ENCODE measurements around the gene LIMK2.
"Not testable (repeated sequence)": the region's sequence is repeated elsewhere in the genome, so short reads cannot be mapped to it uniquely, and the experiment has no call there.

Gene LIMK2

DNA sequence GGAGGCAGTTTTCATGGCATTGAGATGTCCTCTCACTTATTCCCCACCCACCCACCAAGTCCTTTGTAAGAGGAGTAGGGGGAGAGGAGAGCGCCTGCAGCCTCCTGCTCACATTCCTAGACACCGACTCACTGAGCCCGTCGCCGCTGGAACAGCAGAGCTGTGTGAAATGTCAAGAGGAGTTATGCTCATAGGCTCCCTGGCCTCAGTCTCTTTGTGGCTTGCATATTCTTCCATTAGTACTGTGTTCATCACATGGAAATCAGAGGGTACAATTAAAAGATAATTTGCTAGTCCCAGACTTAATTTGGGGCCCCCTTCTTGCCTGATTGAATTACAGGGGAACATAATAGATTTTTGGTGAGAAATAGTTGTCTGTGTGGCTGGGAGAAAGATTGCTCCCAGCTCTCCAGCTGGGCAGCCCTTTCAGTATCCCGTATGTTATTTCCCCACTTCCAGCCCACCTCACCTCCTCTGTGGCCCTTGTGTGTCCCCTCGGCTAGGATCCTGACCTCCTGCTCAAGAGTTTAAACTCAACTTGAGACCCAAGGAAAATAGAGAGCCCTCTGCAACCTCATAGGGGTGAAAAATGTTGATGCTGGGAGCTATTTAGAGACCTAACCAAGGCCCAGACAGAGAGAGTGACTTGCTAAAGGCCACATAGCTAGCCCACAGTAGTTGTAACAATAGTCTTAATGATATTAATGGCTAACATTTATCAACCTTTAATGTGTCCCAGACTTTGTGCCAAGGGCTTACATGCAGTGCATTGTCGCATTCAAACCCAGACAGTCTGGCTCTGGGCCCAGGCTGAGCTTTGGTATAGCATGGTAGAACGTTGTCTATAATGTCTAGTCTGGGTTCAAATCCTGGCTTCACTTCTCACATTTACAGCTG, 32.2 kb downstream of the LIMK2 start:
- DNase-seq (ENCODE audit: low read depth in 2 of 2) = no peak

DNA sequence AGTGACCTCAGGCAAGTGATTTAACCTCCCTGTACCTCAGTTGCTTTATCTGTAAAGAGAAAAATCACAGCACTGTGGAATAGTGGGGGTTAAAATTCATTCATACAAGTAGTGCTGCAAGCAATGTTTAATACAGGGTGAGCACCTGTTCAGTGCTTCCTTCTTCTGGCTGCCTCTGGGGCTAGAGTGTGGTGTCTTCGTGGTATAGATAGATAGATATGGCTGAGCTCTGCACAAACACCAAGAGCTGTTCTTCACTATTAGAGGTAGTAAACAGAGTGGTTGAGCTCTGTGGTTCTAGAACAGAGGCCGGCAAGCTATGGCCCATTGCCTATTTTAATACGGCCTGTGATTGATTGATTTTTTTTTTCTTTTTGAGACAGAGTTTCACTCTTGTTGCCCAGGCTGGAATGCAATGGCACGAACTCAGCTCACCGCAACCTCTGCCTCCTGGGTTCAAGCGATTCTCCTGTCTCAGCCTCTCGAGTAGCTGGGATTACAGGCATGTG, 32.9 kb downstream of the LIMK2 start:
- no peak for DNase-seq (ENCODE audit: low read depth in 2 of 2)

DNA sequence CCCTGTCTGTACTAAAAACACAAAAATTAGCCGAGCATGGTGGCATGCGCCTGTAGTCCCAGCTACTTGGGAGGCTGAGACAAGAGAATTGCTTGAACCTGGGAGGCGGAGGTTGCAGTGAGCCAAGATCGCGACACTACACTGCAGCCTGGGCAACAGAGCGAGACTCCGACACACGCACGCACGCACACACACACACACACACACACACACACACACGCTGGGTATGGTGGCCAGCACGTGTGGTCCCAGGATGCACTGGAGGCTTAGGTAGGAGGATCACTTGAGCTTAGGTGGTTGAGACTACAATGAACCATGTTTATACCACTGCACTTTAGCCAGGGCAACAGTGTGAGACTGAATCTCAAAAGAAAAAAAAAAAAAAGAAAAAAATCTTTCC, 33.9 kb downstream of the LIMK2 start:
- not testable (repeated sequence) for DNase-seq (ENCODE audit: low read depth in 2 of 2)

DNA sequence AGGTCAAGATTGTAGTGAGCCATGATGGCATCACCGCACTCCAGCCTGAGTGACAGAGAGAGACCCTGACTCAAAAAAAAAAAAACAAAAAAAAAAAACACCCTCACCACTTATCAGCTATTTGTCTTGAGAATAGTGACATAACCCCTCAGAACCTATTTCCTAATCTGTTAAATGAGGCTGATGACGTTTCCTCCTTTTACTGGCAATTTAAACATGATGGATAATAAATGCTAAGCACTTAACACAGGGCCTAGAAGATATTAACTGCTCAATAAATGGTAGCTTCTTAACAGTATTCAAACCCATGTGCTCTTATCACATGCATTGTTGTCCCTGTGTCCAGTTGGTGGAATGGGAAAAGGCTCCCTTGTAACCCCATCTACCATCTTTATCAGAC, 34.6 kb downstream of the LIMK2 start:
- no peak for DNase-seq (ENCODE audit: low read depth in 2 of 2)

DNA sequence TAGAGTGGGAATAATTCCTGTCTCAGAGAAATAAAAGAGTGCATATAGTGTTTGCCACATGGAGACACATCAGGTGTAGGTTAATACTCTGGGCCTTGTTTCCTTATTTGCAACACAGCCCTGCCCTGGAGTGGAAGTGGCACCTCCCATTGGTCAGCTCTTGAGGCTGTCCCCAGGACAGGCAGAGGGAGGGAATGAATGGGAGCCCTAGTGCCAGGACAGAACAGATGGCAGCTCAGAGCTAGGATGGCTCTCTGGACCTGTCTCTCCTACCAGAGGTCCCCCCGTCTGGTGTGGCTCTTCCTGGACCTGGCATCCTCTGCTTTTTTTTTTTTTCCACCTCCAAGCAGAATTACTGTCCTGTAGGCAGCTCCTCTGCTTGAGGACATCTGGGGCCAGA, 35.6 kb downstream of the LIMK2 start:
- DNase-seq (ENCODE audit: low read depth in 2 of 2) = no peak

DNA sequence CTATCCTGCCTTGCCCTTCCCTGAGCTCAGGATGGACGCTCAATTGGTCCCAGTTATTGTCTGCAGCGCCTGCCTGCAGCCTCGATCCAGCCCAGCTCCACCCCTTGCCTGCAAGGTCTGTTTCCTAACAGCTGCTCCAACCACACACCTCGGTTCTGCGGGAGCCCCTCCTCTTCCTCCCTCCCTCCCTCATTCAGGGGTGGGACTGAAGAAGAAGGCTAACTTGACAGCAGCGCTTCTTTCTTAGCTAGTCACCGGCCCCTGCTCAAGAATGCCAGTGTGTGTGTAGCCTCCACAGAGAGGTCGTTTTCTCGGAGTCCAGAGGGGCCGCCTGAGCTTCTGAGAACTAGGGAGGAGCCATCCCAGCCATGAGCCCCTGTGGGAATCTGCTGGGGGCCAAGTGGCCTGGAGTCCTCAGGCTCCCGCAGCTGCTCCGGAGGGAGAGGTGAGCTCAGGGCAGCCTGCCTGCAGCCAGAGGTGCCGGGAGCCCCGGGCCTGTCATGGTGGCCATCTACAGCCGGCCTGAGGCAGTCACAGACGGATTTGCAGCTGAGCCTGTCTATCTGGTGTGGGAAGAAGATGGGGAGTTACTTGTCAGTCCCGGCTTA, 36.1 kb downstream of the LIMK2 start:
- DNase-seq (ENCODE audit: low read depth in 2 of 2) = peak; percentile 23 to 47

DNA sequence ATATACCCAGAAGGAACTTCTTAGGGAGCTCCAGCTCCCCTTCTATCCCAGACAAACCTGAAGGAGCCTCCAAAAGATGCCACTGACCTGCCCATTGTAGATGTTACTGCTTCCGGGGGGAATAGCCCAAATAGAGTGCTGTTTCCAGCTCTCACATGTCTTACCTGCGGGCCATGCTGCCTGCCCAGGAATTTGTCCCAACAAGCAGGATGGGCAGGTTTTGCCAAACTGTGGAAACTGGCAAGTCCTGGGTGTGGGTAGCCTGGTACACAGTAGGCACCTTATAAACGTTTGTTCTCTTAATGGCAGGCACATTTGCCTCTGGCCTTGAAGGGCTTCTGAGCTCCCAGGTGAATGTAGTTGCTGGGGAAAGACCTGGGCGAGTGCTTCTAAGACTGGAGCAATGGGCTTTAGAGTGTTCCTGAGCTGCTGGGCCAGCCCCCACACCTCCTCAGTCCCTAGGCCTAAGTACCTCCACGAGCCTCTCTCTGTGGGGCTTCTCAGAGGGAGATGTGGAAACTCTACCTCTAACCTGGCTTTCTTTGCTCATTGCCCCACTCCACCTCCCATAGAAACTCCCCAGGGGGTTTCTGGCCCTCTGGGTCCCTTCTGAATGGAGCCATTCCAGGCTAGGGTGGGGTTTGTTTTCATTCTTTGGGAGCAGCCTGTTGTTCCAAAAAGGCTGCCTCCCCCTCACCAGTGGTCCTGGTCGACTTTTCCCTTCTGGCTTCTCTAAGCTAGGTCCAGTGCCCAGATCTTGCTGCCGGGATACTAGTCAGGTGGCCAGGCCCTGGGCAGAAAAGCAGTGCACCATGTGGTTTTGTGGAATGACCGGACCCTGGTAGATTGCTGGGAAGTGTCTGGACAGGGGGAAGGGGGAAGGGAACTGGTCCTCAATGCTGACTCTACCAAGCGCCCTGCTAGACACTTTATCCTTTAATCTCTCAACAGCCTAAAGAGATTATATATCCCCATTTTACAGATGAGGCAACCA, 37.2 kb downstream of the LIMK2 start:
- no peak for DNase-seq (ENCODE audit: low read depth in 2 of 2)

DNA sequence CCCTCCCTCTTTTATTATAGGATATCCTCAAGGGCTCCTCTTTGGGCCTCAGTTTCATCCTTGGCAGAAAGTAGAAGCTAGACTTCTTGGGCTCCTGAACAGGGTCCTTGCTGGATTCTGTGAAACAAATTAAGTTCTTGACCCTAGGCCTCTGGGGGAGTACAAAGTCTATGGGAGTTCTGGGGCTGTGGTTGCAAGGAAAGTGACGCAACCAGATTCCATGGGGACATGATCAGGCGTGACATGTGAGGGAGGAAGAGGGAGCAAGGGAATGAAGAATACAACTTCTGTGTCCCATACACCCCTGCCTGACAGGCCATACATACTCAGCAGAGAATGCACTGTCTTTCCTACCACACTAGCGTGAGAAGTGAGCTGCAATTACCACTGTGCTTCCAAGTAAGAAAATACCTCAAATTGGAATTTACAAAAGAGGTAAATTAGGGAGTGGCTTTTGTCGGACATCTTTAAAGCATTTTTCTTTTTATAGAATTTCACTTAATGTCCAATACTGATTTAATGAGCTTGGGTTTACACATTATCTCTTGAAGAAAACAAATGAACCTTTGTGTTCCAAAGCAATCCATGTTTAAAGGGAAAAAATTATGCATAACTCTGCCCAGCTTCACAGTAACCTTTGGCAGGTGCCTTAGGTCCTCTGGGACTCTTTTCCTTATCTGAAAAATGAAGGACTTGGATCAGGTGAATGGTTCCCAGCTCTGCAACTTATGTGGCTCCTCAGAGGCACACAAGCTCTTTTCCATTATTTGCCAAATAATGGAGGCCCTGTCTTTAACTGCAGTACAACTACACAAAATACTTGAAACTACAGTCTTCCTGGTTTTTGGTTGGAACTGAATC, 38.9 kb downstream of the LIMK2 start:
- no peak for DNase-seq (ENCODE audit: low read depth in 2 of 2)

DNA sequence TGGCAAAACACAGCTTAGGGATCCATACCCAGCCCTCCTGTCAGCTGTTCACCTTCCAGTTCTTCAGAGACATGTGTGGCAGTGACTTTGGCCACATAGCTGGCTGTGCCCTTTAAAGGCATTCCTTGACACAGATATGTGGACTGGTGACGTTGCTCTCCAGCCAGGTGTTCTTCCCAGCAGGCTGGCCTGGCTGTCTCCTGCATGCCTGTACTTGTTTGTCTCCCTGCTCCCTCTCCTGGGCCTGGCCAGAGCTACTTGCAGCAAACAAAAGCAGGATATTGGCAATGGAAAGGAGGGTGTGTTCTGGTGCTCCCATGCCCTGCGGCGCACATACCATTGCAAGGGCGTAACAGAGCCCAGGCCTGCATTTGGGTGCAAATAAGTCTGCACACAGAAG, 41.9 kb downstream of the LIMK2 start:
- DNase-seq (ENCODE audit: low read depth in 2 of 2) = no peak

DNA sequence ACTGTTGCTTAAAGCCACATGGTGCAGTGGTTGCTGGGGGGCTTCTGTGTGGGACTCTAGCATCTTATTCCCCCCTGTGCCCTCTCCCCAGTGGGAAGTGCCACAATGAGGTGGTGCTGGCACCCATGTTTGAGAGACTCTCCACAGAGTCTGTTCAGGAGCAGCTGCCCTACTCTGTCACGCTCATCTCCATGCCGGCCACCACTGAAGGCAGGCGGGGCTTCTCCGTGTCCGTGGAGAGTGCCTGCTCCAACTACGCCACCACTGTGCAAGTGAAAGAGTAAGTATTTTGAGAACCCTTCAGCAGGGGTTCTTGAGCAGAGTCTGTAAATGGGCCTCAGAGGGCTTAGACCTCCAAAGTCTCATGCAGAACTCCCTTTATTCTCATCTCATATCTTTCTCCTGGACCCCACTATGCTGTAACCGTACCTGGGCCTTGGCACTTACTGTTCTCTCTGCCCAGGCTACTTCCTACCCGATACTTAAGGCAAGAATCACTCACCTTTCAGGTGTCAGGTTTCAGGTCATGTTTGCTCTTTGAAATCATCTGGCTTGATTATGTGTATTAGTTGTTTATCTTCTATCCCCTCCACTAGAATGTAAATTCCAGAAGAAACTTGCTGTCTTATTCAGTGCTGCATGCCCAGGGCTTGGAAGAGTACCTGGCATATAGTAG, 47.8 kb downstream of the LIMK2 start:
- no peak for DNase-seq (ENCODE audit: low read depth in 2 of 2)

DNA sequence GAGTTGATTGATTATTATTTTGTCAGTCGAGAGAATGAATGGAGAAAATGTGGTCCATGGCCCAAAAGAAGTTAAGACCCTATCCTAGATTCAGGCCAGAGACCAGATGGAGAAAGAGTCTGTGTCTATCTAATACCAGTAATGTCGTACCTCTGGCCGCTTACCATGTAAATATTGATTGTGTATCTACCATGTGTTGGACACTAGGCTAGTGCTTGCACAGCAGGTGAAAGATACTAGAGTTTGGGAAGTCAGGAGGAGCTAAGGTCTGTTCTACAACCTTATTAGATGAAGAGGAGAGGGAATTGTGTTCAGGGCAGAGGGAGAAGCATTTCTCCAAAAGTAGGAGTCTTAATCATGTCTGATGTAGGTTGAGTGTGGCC, 48.4 kb downstream of the LIMK2 start:
- no peak for DNase-seq (ENCODE audit: low read depth in 2 of 2)

DNA sequence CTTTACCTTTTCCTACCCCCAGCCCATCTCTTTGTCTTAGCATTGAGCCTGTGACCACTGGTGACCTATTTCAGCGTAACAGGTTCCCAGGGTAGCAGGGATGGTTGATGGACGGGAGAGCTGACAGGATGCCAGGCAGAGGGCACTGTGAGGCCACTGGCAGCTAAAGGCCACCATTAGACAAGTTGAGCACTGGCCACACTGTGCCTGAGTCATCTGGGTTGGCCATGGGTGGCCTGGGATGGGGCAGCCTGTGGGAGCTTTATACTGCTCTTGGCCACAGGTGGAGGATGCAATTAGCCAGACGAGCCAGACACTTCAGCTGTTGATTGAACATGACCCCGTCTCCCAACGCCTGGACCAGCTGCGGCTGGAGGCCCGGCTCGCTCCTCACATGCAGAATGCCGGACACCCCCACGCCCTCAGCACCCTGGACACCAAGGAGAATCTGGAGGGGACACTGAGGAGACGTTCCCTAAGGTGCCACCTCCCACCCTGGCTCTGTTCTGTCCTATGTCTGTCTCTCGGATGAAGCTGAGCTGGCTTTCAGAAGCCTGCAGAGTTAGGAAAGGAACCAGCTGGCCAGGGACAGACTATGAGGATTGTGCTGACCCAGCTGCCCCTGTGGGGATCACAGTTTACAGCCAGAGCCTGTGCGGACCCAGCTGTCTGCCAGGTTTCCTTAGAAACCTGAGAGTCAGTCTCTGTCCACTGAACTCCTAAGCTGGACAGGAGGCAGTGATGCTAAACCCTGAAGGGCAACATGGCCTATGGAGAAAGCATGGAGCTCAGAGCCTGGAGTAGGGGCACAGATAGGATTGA, 50.4 kb downstream of the LIMK2 start:
- no peak for DNase-seq (ENCODE audit: low read depth in 2 of 2)

DNA sequence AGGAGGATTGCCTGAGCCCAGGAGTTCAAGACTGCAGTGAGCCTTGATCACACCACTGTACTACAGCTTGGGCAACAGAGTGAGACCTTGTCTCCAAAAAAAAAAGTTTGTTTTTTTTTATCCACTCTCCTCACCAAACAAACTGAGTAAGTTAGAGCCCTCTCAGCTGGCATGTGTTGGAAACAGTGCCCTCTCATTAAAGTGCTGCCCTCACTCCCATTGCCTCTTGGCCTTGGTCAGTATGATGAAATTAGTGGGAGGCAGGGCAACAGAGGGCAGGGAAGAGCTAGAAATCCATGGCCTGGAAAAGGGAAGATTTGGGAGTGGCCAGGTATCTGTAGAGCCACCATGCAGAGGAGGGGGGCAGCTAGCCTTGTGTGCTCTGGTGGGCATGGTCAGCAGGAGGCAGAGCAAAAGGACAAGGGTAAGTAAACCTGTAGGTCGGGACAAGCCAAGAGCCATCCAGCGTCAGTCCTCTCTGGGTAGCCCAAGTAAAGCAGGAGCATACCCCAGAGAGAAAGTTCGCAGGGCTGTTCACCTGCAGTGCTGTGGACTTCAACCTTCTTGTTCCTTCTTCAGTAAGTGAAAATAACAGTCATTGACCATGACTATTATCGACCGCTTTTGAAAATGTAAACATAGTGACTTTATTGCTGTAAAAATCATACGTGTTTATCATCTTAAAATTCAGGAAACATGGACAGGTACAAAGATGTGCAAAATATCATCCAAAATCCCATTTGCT, 52.0 kb downstream of the LIMK2 start:
- DNase-seq (ENCODE audit: low read depth in 2 of 2) = no peak

DNA sequence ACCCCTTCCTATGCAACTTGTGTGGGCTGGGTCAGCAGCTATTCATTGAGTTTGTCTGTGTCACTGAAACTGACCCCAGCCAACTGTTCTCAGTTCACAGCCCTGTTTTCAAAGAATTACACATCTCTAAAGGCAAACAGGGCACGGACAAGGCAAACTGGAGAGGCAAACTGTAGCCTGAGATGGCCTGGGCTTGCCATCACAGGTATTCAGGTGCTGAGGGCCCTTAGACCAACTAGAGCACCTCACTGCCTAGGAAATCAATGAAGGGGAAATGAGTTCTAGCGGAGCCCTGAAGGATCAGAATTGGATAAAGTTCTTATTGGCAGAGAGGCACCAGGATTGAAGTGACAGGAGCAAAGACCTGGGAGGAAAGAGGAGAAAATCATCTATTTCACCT, 56.2 kb downstream of the LIMK2 start:
- no peak for DNase-seq (ENCODE audit: low read depth in 2 of 2)

DNA sequence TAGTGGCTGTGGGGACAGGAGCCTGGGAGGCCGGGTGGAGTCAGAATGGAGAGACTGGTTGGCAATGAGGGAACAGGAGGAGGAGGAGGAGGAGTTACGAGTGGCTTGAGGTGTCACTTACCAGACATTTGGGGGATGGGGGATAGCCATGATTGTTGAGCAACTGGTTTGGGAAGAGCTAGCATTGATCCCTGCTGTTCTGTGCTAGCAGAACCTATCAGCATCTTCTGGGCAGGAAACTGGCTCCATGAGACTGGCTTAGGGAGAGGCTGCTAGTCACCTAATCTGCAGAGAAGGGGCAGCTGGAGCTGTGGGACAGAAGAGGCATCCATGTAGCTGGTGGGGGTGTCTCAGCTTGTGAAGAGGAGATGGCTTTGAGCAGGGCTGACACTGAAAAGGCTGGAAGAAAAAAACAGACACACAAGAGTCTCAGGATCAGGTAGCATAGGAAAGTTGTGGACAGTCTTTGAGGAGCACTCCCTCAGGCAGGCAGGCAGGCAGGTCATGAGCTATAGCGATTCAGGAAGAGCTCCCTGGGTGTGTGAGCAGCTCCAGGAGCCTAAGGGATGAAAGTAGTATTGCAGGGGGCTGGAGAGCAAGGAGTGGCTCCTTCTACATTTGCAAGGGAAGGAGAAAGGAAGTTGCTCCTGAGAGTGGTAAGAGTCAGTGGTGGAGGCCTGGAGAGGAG, 57.9 kb downstream of the LIMK2 start:
- DNase-seq (ENCODE audit: low read depth in 2 of 2) = no peak

DNA sequence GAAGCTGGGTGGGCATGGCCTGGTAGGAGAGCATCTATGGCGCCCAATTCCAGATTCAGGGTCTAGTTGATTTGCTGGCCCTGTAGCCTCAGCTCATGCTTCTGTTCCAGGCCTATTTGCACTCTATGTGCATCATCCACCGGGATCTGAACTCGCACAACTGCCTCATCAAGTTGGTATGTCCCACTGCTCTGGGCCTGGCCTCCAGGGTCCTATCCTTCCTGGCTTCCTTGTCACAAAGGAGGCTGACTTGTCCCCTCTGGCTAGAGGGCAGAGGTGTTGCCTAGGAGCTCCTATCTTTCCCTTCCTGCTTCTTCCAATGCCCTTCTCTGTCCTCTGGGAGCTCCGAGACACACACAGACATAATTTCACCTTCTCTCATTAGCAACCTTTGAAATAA, 58.9 kb downstream of the LIMK2 start:
- no peak for DNase-seq (ENCODE audit: low read depth in 2 of 2)

DNA sequence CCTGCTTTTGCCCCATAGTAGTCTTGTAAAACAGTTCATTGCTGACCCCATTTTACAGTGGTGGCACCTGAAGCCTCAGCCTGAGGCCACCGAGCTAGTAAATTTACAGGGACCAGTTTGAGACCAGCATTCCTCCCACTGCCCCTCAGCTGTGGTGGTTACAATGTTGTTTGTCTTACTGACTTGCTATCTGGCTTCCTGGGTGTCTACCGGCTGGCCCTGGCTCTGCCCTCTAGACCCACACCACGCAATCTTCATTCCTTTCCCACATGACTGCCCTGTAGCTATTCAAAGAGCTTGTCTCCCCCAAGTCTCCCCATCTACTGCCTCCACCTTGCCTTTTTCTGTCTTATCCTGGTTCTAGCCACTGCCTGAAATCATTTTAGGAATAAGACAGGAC, 59.4 kb downstream of the LIMK2 start:
- DNase-seq (ENCODE audit: low read depth in 2 of 2) = no peak

All from stimulated activated CD8-positive, alpha-beta memory T cell treated with anti-CD3 and anti-CD28 coated beads, Interleukin-15, amount 100 ng/mL, for 48 hours (primary cell).